Left hindlimb (tissue), 1 donor: ENCODE data around the gene CMBL.
"Not testable (repeated sequence)": the region's sequence is repeated elsewhere in the genome, so short reads cannot be mapped to it uniquely, and the experiment has no call there.

Experiments
- DNase-seq: peaks from one replicate; pipeline ENCODE4 v3.0.0-alpha.2; 2018

CMBL gene

GRCh38 chr5:10333154-10334006 lies 25.7 kb upstream of the CMBL start:
- DNase-seq = peak; percentile 56

- DNase-seq = no peak
These were observed 24.6 kb upstream of the CMBL start for GRCh38 chr5:10332301-10332700.

- DNase-seq = peak; percentile 79
These were observed 23.7 kb upstream of the CMBL start for GRCh38 chr5:10331341-10331796.

GRCh38 chr5:10330511-10331230 lies 23.0 kb upstream of the CMBL start:
- no peak for DNase-seq

- peak; percentile 55 for DNase-seq
These were observed 22.2 kb upstream of the CMBL start for GRCh38 chr5:10329820-10330481.

- DNase-seq = no peak
These were observed 21.7 kb upstream of the CMBL start for GRCh38 chr5:10329446-10329819.

- DNase-seq = no peak
These were observed 20.6 kb upstream of the CMBL start for GRCh38 chr5:10328323-10328722.

- DNase-seq = no peak
These were observed 17.0 kb upstream of the CMBL start for GRCh38 chr5:10324518-10325370.

- DNase-seq = no peak
These were observed 16.1 kb upstream of the CMBL start for GRCh38 chr5:10323588-10324488.

- no peak for DNase-seq
These were observed 14.2 kb upstream of the CMBL start for GRCh38 chr5:10321882-10322281.

- no peak for DNase-seq
These were observed 13.1 kb upstream of the CMBL start for GRCh38 chr5:10320793-10321192.

GRCh38 chr5:10319202-10319851 lies 11.6 kb upstream of the CMBL start:
- no peak for DNase-seq

GRCh38 chr5:10317825-10318682 lies 10.4 kb upstream of the CMBL start:
- DNase-seq = no peak

- no peak for DNase-seq
These were observed 8.3 kb upstream of the CMBL start for GRCh38 chr5:10315824-10316509.

- DNase-seq = no peak
These were observed 7.5 kb upstream of the CMBL start for GRCh38 chr5:10315201-10315600.

GRCh38 chr5:10311595-10312425 lies 4.1 kb upstream of the CMBL start:
- DNase-seq = no peak

- DNase-seq = not testable (repeated sequence)
These were observed 3.3 kb upstream of the CMBL start for GRCh38 chr5:10310835-10311570.
